PFSK-1 (cell line): ENCODE data around the gene TBR1.

Experiments
- FOXP2 ChIP-seq: optimal IDR thresholded peaks from 2 replicates; pipeline ENCODE3; 2011; ENCODE audit warnings: borderline replicate concordance, control low read depth, inconsistent platforms; ENCODE audit not compliant: insufficient read depth; ENCODE audit errors: extremely low read length, extremely low read depth
- POLR2AphosphoS5 ChIP-seq: IDR thresholded peaks from 2 replicates; pipeline ENCODE4 v1.6.1; 2012; ENCODE audit warnings: low read depth, mild to moderate bottlenecking, control low read depth, low read length, moderate library complexity
- REST ChIP-seq, 2 experiments: IDR thresholded peaks; 2 replicates each; pipeline versions ENCODE4 v1.6.1 to v1.8.0; 2011 to 2012; ENCODE audit warnings: low read depth in 2 of 2, low read length in 2 of 2, control low read depth in 1 of 2, inconsistent platforms in 1 of 2, mild to moderate bottlenecking in 1 of 2, moderate library complexity in 1 of 2; ENCODE audit not compliant: insufficient read depth in 1 of 2
- SIN3A ChIP-seq: IDR thresholded peaks from 2 replicates; pipeline ENCODE4 v1.6.1; 2012; ENCODE audit warnings: mild to moderate bottlenecking, low read length, moderate library complexity, borderline replicate concordance; ENCODE audit not compliant: insufficient read depth
- TAF1 ChIP-seq: IDR thresholded peaks from 2 replicates; pipeline ENCODE4 v1.6.1; 2012; ENCODE audit warnings: low read length, control low read depth, borderline replicate concordance; ENCODE audit not compliant: insufficient read depth

GRCh38 chr2:161369311-161369710 is 46.8 kb upstream of the TBR1 start:
- TF ChIP-seq POLR2AphosphoS5 (no peak), REST (IDR thresholded peaks at IDR 0.05; ENCODE audit: insufficient read depth in 1 of 2, low read depth in 2 of 2, low read length in 2 of 2) (no peak), SIN3A (no peak), TAF1 (no peak), FOXP2 (no peak)
